Neural cell (in vitro differentiated cells): ENCODE results near the gene VN1R5. TPM values are rescaled to one million over a fixed set of nuclear protein-coding genes. Genes with fewer than 3 reads are reported as not detected.

Experiments used
- H2AFZ ChIP-seq: fragments of 200-600, 300-800 bp; sonication (generic), shearing (Covaris generic); 2 replicates; pipeline ENCODE4 v1.6.0; 2014; ENCODE audit warnings: low read depth, mild to moderate bottlenecking, antibody characterized with exemption, low read length, moderate library complexity
- H3F3A ChIP-seq: fragments of 200-600 bp; shearing (Covaris generic); 2 replicates; pipeline ENCODE4 v1.6.1; 2016; ENCODE audit warnings: mild to moderate bottlenecking, moderate library complexity, mixed read lengths, antibody characterized with exemption, low read length; ENCODE audit not compliant: insufficient read depth, poor library complexity, severe bottlenecking
- H3K27ac ChIP-seq: fragments of 200-600, 300-800 bp; sonication (generic), shearing (Covaris generic); 2 replicates; pipeline ENCODE4 v1.5.1; 2014; ENCODE audit warnings: mild to moderate bottlenecking, low read length, moderate library complexity
- H3K27me3 ChIP-seq: fragments of 300-800, 200-600 bp; sonication (generic), shearing (Covaris generic); 2 replicates; pipeline ENCODE4 v1.6.0; 2014; ENCODE audit warnings: mild to moderate bottlenecking, low read depth, low read length, moderate library complexity; ENCODE audit not compliant: insufficient read depth
- H3K36me3 ChIP-seq: fragments of 300-800, 200-600 bp; sonication (generic), shearing (Covaris generic); 2 replicates; pipeline ENCODE4 v1.5.1; 2014; ENCODE audit warnings: mild to moderate bottlenecking, antibody characterized with exemption, low read length, moderate library complexity; ENCODE audit not compliant: insufficient read depth
- H3K4me2 ChIP-seq: fragments of 300-800, 200-600 bp; sonication (generic), shearing (Covaris generic); 2 replicates; pipeline ENCODE4 v1.6.0; 2014; ENCODE audit warnings: mild to moderate bottlenecking, low read length
- H3K4me3 ChIP-seq: fragments of 300-800, 200-600 bp; sonication (generic), shearing (Covaris generic); 2 replicates; pipeline ENCODE4 v1.5.1; 2014; ENCODE audit warnings: mild to moderate bottlenecking, low read length, moderate library complexity
- H3K79me2 ChIP-seq: fragments of 200-600 bp; shearing (Covaris generic); replicated peaks from 2 replicates; pipeline ENCODE4 v1.6.0; 2014; ENCODE audit warnings: mild to moderate bottlenecking, low read length, moderate library complexity; ENCODE audit not compliant: insufficient read depth
- H3K9ac ChIP-seq: fragments of 300-800, 200-600 bp; sonication (generic), shearing (Covaris generic); 2 replicates; pipeline ENCODE4 v1.6.1; 2016; ENCODE audit warnings: mild to moderate bottlenecking, low read length, mixed read lengths
- H3K9me2 ChIP-seq: fragments of 200-600 bp; shearing (Covaris generic); 2 replicates; pipeline ENCODE4 v1.6.1; 2016; ENCODE audit warnings: mild to moderate bottlenecking, low read length, mixed read lengths; ENCODE audit not compliant: insufficient read depth
- H3K9me3 ChIP-seq: fragments of 200-600, 300-800 bp; sonication (generic), shearing (Covaris generic); 2 replicates; pipeline ENCODE4 v1.6.1; 2016; ENCODE audit warnings: mild to moderate bottlenecking, mixed run types, low read length, moderate library complexity, mixed read lengths
- H4K20me1 ChIP-seq: fragments of 200-600 bp; shearing (Covaris generic); 2 replicates; pipeline ENCODE4 v1.6.1; 2016; ENCODE audit warnings: mild to moderate bottlenecking, mixed run types; ENCODE audit not compliant: insufficient read depth
- EP300 ChIP-seq: fragments of 450-650 bp; conservative IDR thresholded peaks from 2 replicates; pipeline ENCODE4 v1.6.1; 2014; ENCODE audit warnings: antibody characterized with exemption, mild to moderate bottlenecking, moderate library complexity; ENCODE audit not compliant: poor library complexity, severe bottlenecking
- EZH2 ChIP-seq: fragments of 200-600, 300-800 bp; shearing (Covaris generic), sonication (generic); IDR thresholded peaks from 2 replicates; pipeline ENCODE4 v1.6.1; 2014; ENCODE audit warnings: antibody characterized with exemption, low read length, borderline replicate concordance, mild to moderate bottlenecking; ENCODE audit not compliant: insufficient read depth, poor library complexity, severe bottlenecking
- MXI1 ChIP-seq: fragments of 450-650 bp; conservative IDR thresholded peaks from 2 replicates; pipeline ENCODE4 v1.6.1; 2014; ENCODE audit warnings: antibody characterized with exemption, mild to moderate bottlenecking; ENCODE audit not compliant: poor library complexity, severe bottlenecking
- POLR2AphosphoS5 ChIP-seq: IDR thresholded peaks from 2 replicates; pipeline ENCODE4 v1.6.1; 2012
- RAD21 ChIP-seq: fragments of 450-650 bp; conservative IDR thresholded peaks from 2 replicates; pipeline ENCODE4 v1.6.1; 2014; ENCODE audit warnings: antibody characterized with exemption, mild to moderate bottlenecking, moderate library complexity
- SMC3 ChIP-seq: fragments of 450-650 bp; conservative IDR thresholded peaks from 2 replicates; pipeline ENCODE4 v1.6.1; 2014; ENCODE audit warnings: antibody characterized with exemption, mild to moderate bottlenecking, moderate library complexity; ENCODE audit not compliant: poor library complexity
- TAF1 ChIP-seq: IDR thresholded peaks from 2 replicates; pipeline ENCODE4 v1.6.1; 2012; ENCODE audit warnings: low read depth
- polyA plus RNA-seq: library from polyadenylated mRNA; depleted of rRNA; stranded (reverse); fragments of >200 nt; gene quantifications from 2 replicates; pipeline ENCODE4 v1.2.3, GENCODE V29; 2014
- TF ChIP-seq, protein P1 (sequence below): IDR thresholded peaks from 2 replicates; pipeline ENCODE4 v1.6.1; 2012; ENCODE audit warnings: borderline replicate concordance
- TF ChIP-seq, protein P2 (sequence below): fragments of 450-650 bp; IDR thresholded peaks from 2 replicates; pipeline ENCODE4 v1.5.1; 2014; ENCODE audit warnings: antibody characterized with exemption, mild to moderate bottlenecking, moderate library complexity; ENCODE audit not compliant: poor library complexity, severe bottlenecking

VN1R5 gene
- polyA plus RNA-seq, 1 donor from 2014 or later, result not detected

DNA sequence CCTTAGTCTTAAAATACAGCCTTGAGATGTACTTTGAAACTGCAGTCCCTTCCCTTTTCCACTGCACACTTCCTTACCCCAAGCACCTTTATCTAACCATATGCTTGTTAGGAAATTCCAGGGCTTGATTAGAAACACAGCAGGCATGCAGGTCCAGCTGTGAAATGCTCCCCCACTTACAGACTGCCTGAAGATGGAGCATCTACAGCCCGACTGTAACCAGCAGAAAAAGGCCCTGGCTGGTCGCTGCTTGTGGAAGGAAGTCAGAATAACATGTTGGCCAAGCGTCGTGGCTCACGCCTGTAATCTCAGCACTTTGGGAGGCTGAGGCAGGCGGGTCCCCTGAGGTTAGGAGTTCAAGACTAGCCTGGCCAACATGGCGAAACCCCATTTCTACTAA, 37.2 kb downstream of the VN1R5 start:
- Histone ChIP-seq H3K9me3 (no peaks in the 10 kb centered on the region), H3K4me3 (no peak overlapping the region), H3K27me3 (no peaks in the 10 kb centered on the region), H4K20me1 (no peaks in the 10 kb centered on the region), H3K27ac (no peak overlapping the region), H3K9me2 (no peaks in the 10 kb centered on the region), H3F3A (no peaks in the 10 kb centered on the region), H3K36me3 (no peaks in the 10 kb centered on the region), H3K4me2 (no peak overlapping the region), H3K9ac (no peak overlapping the region), H3K79me2 (no peaks in the 10 kb centered on the region), H2AFZ (no peak overlapping the region)
- TF ChIP-seq, protein P1, sequence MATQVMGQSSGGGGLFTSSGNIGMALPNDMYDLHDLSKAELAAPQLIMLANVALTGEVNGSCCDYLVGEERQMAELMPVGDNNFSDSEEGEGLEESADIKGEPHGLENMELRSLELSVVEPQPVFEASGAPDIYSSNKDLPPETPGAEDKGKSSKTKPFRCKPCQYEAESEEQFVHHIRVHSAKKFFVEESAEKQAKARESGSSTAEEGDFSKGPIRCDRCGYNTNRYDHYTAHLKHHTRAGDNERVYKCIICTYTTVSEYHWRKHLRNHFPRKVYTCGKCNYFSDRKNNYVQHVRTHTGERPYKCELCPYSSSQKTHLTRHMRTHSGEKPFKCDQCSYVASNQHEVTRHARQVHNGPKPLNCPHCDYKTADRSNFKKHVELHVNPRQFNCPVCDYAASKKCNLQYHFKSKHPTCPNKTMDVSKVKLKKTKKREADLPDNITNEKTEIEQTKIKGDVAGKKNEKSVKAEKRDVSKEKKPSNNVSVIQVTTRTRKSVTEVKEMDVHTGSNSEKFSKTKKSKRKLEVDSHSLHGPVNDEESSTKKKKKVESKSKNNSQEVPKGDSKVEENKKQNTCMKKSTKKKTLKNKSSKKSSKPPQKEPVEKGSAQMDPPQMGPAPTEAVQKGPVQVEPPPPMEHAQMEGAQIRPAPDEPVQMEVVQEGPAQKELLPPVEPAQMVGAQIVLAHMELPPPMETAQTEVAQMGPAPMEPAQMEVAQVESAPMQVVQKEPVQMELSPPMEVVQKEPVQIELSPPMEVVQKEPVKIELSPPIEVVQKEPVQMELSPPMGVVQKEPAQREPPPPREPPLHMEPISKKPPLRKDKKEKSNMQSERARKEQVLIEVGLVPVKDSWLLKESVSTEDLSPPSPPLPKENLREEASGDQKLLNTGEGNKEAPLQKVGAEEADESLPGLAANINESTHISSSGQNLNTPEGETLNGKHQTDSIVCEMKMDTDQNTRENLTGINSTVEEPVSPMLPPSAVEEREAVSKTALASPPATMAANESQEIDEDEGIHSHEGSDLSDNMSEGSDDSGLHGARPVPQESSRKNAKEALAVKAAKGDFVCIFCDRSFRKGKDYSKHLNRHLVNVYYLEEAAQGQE, result no peak
- no peak for TF ChIP-seq RAD21
- TF ChIP-seq SMC3, result no peak
- TF ChIP-seq, protein P2, sequence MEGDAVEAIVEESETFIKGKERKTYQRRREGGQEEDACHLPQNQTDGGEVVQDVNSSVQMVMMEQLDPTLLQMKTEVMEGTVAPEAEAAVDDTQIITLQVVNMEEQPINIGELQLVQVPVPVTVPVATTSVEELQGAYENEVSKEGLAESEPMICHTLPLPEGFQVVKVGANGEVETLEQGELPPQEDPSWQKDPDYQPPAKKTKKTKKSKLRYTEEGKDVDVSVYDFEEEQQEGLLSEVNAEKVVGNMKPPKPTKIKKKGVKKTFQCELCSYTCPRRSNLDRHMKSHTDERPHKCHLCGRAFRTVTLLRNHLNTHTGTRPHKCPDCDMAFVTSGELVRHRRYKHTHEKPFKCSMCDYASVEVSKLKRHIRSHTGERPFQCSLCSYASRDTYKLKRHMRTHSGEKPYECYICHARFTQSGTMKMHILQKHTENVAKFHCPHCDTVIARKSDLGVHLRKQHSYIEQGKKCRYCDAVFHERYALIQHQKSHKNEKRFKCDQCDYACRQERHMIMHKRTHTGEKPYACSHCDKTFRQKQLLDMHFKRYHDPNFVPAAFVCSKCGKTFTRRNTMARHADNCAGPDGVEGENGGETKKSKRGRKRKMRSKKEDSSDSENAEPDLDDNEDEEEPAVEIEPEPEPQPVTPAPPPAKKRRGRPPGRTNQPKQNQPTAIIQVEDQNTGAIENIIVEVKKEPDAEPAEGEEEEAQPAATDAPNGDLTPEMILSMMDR, result no peak
- no peak for TF ChIP-seq EZH2
- TF ChIP-seq EP300, result no peak
- no peak for TF ChIP-seq POLR2AphosphoS5
- TF ChIP-seq MXI1, result no peak
- no peak for TF ChIP-seq TAF1

DNA sequence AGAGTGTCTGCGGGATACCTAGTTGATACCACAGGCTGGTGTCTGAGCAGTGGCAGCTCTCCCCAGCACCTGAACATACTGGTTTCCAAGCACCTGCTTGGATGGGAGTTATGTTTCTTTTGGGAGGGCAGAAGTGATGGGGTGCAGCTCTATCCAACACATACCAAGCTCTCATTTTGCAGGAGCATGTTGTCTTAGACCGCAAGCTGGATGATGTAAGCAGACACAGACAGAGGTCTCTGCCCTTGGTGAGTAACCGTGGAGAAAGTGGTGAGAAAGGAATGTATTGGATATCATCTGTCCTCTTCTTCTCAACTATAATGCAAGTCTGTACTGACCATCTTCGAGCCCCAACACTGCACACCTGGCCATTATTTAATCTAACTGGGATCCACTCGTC, 38.4 kb downstream of the VN1R5 start:
- Histone ChIP-seq H3K9me2 (no peaks in the 10 kb centered on the region), H4K20me1 (no peaks in the 10 kb centered on the region), H3K36me3 (no peaks in the 10 kb centered on the region), H3K4me3 (no peak overlapping the region), H3K27ac (no peak overlapping the region), H3F3A (no peaks in the 10 kb centered on the region), H3K27me3 (no peaks in the 10 kb centered on the region), H3K79me2 (no peaks in the 10 kb centered on the region), H3K4me2 (no peak overlapping the region), H3K9me3 (no peaks in the 10 kb centered on the region), H3K9ac (no peak overlapping the region), H2AFZ (no peak overlapping the region)
- no peak for TF ChIP-seq MXI1
- TF ChIP-seq, protein P2, result no peak
- no peak for TF ChIP-seq EZH2
- no peak for TF ChIP-seq RAD21
- TF ChIP-seq POLR2AphosphoS5, result no peak
- TF ChIP-seq SMC3, result no peak
- no peak for TF ChIP-seq EP300
- TF ChIP-seq TAF1, result no peak
- TF ChIP-seq, protein P1, result no peak
